Measurements from ENCODE around the gene ARID4B.

Gene ARID4B

DNA sequence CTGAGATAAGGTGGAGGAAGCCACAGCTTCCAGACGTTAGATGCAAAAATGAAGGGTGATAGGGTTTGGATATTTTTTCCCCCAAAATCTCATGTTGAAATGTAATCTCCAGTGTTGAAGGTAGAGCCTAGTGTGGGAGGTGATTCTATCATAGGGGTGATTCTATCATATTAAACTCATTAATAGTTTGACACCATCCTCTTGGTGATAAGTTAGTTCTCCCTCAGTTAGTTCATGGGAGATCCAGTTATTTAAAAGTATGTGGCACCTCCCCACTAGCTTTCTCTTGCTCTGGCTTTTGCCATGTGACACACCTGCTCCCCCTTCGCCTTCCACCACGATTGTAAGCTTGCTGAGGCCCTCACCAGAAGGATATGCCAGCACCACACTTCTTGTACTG is 30.9 kb upstream of the ARID4B start:
- Histone ChIP-seq H3K79me2 (ENCODE audit: insufficient read depth, low read length) (no peaks in the 10 kb centered on the region), H3F3A (ENCODE audit: insufficient read depth, low read length) (no peaks in the 10 kb centered on the region), H4K20me1 (ENCODE audit: insufficient read depth, low read length) (no peaks in the 10 kb centered on the region), H3K27ac (ENCODE audit: low read depth, low read length, poor library complexity, severe bottlenecking) (no peak overlapping the region), H3K9me2 (ENCODE audit: low read depth, low read length) (no peaks in the 10 kb centered on the region), H3K9ac (ENCODE audit: low read length) (no peak overlapping the region), H3K4me2 (ENCODE audit: low read length) (no peak overlapping the region), H3K4me1 (ENCODE audit: insufficient read depth, low read length, severe bottlenecking) (peaks cover 19% of the 10 kb centered on the region), H3K4me3 (ENCODE audit: low read depth, low read length, poor library complexity, severe bottlenecking) (no peak overlapping the region), H2AFZ (ENCODE audit: low read length) (no peak overlapping the region), H3K9me3 (ENCODE audit: low read length) (no peaks in the 10 kb centered on the region), H3K27me3 (ENCODE audit: insufficient read depth, low read length) (no peaks in the 10 kb centered on the region), H3K36me3 (ENCODE audit: insufficient read depth, low read length) (no peaks in the 10 kb centered on the region)
- TF ChIP-seq, protein P1, sequence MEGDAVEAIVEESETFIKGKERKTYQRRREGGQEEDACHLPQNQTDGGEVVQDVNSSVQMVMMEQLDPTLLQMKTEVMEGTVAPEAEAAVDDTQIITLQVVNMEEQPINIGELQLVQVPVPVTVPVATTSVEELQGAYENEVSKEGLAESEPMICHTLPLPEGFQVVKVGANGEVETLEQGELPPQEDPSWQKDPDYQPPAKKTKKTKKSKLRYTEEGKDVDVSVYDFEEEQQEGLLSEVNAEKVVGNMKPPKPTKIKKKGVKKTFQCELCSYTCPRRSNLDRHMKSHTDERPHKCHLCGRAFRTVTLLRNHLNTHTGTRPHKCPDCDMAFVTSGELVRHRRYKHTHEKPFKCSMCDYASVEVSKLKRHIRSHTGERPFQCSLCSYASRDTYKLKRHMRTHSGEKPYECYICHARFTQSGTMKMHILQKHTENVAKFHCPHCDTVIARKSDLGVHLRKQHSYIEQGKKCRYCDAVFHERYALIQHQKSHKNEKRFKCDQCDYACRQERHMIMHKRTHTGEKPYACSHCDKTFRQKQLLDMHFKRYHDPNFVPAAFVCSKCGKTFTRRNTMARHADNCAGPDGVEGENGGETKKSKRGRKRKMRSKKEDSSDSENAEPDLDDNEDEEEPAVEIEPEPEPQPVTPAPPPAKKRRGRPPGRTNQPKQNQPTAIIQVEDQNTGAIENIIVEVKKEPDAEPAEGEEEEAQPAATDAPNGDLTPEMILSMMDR (IDR thresholded peaks at IDR 0.05; ENCODE audit: low read length), result no peak
- TF ChIP-seq EZH2 (IDR thresholded peaks at IDR 0.05; ENCODE audit: borderline replicate concordance, low read length), result no peak

- Histone ChIP-seq H3K27me3 (ENCODE audit: insufficient read depth, low read length) (no peaks in the 10 kb centered on the region), H3K9me2 (ENCODE audit: low read depth, low read length) (no peaks in the 10 kb centered on the region), H3K4me2 (ENCODE audit: low read length) (peak overlapping the region; percentile 42), H4K20me1 (ENCODE audit: insufficient read depth, low read length) (no peaks in the 10 kb centered on the region), H3K4me1 (ENCODE audit: insufficient read depth, low read length, severe bottlenecking) (peaks cover 19% of the 10 kb centered on the region), H3K9ac (ENCODE audit: low read length) (peak overlapping the region; percentile 2; the same call in 1 of the 2 replicates), H3K27ac (ENCODE audit: low read depth, low read length, poor library complexity, severe bottlenecking) (no peak overlapping the region), H2AFZ (ENCODE audit: low read length) (peak overlapping the region; percentile 17), H3K36me3 (ENCODE audit: insufficient read depth, low read length) (no peaks in the 10 kb centered on the region), H3K79me2 (ENCODE audit: insufficient read depth, low read length) (no peaks in the 10 kb centered on the region), H3K9me3 (ENCODE audit: low read length) (no peaks in the 10 kb centered on the region), H3K4me3 (ENCODE audit: low read depth, low read length, poor library complexity, severe bottlenecking) (peak overlapping the region; percentile 11), H3F3A (ENCODE audit: insufficient read depth, low read length) (no peaks in the 10 kb centered on the region)
- TF ChIP-seq, protein P1 (IDR thresholded peaks at IDR 0.05; ENCODE audit: low read length), result no peak
Observed at GRCh38 chr1:235357485-235358373, 29.8 kb upstream of the ARID4B start.

GRCh38 chr1:235351898-235352297 is 23.9 kb upstream of the ARID4B start:
- Histone ChIP-seq H4K20me1 (ENCODE audit: insufficient read depth, low read length) (no peaks in the 10 kb centered on the region), H3F3A (ENCODE audit: insufficient read depth, low read length) (no peaks in the 10 kb centered on the region), H3K4me3 (ENCODE audit: low read depth, low read length, poor library complexity, severe bottlenecking) (no peak overlapping the region), H3K4me2 (ENCODE audit: low read length) (no peak overlapping the region), H3K27me3 (ENCODE audit: insufficient read depth, low read length) (no peaks in the 10 kb centered on the region), H3K79me2 (ENCODE audit: insufficient read depth, low read length) (no peaks in the 10 kb centered on the region), H3K9me2 (ENCODE audit: low read depth, low read length) (no peaks in the 10 kb centered on the region), H3K9ac (ENCODE audit: low read length) (no peak overlapping the region), H3K4me1 (ENCODE audit: insufficient read depth, low read length, severe bottlenecking) (no peaks in the 10 kb centered on the region), H3K36me3 (ENCODE audit: insufficient read depth, low read length) (no peaks in the 10 kb centered on the region), H3K9me3 (ENCODE audit: low read length) (no peaks in the 10 kb centered on the region), H2AFZ (ENCODE audit: low read length) (no peak overlapping the region), H3K27ac (ENCODE audit: low read depth, low read length, poor library complexity, severe bottlenecking) (no peak overlapping the region)
- TF ChIP-seq, protein P1 (IDR thresholded peaks at IDR 0.05; ENCODE audit: low read length), result no peak
- TF ChIP-seq EZH2 (IDR thresholded peaks at IDR 0.05; ENCODE audit: borderline replicate concordance, low read length), result no peak
